ENCODE measurements around the gene EIF1. TPM values are rescaled to one million over a fixed set of nuclear protein-coding genes. Genes with fewer than 3 reads are reported as not detected.

The EIF1 gene
- total and polyA plus RNA-seq, 2 of the 8 experiments (the other 6 are each of a cell fraction or from before 2014, with no cell fraction given): 175 to 539 TPM

DNA sequence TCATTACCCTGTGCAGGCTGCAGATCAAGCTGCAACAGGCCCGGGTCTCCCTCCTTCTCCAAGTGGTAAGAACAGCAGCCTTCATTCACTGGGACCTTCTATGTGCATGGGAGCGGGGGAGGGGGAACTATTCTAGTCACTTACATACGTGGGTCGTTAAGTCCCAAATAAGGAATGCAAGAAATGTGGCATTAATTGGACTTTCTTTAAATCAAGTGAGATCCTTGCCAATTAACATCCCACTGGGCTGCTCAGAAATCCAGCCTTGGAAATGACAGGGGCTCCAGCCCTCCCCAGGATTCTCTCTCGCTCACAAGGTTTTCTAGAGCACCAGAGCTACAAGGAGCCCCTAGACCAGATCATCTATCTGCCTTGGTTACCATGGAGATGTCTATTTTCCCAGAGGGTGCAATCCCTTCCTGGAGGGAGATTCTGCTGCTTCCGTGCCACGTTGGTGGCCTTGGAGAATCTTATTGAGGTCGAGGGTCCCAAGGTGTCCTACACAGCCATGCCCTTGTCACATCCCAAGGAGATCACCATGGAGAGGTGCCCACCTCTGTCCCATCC lies 5.2 kb upstream of the EIF1 start (continued):
- TF ChIP-seq, protein P1, sequence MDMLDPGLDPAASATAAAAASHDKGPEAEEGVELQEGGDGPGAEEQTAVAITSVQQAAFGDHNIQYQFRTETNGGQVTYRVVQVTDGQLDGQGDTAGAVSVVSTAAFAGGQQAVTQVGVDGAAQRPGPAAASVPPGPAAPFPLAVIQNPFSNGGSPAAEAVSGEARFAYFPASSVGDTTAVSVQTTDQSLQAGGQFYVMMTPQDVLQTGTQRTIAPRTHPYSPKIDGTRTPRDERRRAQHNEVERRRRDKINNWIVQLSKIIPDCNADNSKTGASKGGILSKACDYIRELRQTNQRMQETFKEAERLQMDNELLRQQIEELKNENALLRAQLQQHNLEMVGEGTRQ (IDR thresholded peaks at IDR 0.05; ENCODE audit: low read length): no peak
- TF ChIP-seq ASH2L (IDR thresholded peaks at IDR 0.05; ENCODE audit: low read length): no peak
- no peak for TF ChIP-seq SP4 (IDR thresholded peaks at IDR 0.05; ENCODE audit: low read length)
- TF ChIP-seq, protein P2, sequence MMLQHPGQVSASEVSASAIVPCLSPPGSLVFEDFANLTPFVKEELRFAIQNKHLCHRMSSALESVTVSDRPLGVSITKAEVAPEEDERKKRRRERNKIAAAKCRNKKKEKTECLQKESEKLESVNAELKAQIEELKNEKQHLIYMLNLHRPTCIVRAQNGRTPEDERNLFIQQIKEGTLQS (IDR thresholded peaks at IDR 0.05; ENCODE audit: insufficient read depth, low read depth, low read length): no peak
- TF ChIP-seq HDAC6 (IDR thresholded peaks at IDR 0.05; ENCODE audit: low read depth, low read length): no peak
- no peak for TF ChIP-seq RNF2 (IDR thresholded peaks at IDR 0.05; ENCODE audit: borderline replicate concordance, low read depth, low read length, missing control alignments, poor library complexity, severe bottlenecking)
- no peak for TF ChIP-seq SIN3A (conservative IDR thresholded peaks at IDR 0.05 in 1 of 2, IDR thresholded peaks at IDR 0.05 in 1 of 2; ENCODE audit: low read depth in 1 of 2, low read length in 2 of 2)
